GM04503 (cell line): Measurements from ENCODE around the gene PEX5L.
"Not testable (repeated sequence)": the region's sequence is repeated elsewhere in the genome, so short reads cannot be mapped to it uniquely, and the experiment has no call there.

Experiments used
- DNase-seq: peaks from one replicate; pipeline ENCODE4 v3.0.0-alpha.2; 2012; ENCODE audit warnings: low read depth

Gene PEX5L

DNA sequence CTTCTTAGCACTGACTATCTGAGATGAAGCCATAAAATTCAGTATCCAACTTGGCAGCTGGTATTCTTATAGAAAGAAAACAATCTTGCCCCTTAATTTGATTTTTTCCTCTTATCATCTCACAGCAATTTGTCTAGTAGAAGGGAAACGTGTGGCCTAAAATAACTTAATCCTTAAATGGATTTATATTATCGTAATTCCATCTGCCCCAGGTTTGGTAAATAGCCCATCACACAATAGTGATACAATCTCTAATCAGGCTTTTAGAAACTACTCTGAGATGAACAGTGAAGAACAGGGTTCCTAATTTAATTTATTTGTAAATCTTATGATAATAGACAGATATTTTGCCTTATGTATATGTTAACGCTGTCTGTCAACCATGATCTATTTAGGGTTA lies 24.8 kb downstream of the PEX5L start:
- no peak for DNase-seq

DNA sequence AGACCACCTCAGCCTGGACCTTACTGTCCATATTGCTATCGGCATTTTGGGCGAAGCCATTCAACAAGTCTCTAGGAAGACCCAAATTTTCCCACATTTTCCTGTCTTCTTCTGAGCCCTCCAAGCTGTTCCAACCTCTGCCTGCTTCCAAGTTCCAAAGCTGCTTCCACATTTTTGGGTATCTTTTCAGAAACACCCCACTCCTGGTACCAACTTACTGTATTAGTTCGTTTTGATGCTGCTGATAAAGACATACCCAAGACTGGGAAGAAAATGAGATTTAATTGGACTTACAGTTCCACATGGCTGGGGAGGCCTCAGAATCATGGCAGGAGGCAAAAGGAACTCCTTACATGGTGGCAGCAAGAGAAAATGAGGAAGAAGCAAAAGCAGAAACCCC lies 28.4 kb downstream of the PEX5L start:
- not testable (repeated sequence) for DNase-seq

DNA sequence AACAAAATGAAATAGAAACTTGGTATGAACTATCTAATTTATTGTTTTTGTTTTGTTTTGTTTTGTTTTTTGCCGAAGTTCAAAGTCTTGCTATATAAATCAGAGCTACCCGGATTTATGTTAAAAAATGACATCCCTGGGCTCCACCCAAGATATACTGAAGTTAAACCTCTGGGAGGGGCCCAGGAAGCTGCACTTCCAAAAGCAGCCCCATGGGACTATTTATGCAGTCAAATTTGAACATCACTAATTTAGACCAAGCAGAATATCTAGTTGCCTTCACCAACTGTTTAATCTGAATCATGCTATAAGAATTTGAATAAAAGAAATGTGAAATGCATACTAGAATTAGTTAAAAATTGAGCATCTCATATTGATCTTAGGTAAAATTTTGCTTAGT lies 32.2 kb downstream of the PEX5L start:
- DNase-seq, result no peak

DNA sequence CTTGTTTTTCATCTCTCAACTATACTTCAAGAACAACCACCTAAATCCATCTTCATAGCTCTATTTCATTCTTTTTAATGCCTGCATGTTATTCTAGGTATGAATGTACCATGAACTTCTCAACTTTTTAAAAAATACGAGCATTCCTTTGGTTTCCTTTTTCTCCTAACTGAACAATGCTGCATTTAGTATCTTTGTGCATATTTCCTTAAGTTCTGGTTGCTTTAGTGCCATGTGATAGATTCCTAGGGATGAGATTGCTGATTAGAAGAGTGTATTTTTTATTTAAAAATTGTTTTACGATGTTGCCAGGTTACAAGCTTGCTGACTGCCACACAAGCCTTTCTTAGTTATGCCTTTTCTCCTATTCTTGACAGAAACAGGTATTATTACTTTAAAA lies 34.7 kb downstream of the PEX5L start:
- no peak for DNase-seq

DNA sequence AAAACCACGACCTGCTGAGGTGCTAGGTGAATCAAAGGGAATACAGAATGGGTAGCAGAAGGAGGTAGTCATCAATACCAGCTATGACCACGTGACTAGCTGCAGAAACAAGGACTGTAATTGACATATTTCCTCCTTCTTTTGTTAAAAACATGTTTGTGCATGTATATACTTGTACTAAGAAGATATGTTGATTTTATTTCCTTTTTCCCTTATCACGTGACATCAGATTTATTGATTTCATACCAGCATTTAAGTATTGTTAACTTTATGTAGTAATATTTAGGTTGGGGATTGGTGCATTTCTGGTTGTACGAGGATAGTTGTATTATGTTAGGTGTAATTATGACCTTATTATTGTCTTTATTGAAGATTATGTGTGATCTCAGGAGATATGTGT lies 36.2 kb downstream of the PEX5L start:
- no peak for DNase-seq

DNA sequence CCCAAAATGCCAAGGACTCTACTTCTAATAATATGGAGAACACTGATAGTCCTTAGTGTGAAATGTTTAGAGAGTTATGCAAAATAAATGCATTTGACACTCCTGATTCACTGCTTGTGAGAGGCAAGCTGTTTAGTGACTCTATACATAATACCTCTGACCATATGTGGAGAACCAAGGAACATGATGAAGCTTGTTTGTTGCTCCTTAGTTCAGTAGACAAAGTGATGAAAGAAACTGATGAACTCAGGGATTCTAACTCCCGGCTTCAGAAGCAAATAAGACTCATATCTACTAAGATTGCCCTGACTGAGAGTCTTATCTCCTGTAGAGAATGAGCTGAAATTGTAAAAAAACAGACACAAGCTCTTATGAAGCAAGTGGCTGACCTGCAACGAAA lies 41.3 kb downstream of the PEX5L start:
- DNase-seq, result no peak

DNA sequence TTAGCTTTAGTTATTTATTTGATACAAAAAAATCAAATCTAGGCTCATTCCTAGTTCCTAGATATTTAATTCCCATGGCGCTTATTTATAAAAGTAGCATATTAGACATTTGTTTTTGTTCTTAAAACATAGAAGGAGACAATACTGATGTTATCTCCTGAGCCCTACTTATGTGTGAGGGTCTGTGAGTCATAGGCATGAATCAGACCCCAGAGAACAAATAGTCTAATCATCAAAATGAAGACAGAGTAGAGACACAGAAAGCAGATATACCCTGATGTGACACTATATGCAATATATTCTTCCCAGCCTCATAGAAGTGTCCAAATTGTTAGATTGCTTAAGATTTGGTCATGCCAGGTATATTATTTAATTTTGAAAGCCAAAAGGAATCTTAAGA lies 44.9 kb downstream of the PEX5L start:
- no peak for DNase-seq

DNA sequence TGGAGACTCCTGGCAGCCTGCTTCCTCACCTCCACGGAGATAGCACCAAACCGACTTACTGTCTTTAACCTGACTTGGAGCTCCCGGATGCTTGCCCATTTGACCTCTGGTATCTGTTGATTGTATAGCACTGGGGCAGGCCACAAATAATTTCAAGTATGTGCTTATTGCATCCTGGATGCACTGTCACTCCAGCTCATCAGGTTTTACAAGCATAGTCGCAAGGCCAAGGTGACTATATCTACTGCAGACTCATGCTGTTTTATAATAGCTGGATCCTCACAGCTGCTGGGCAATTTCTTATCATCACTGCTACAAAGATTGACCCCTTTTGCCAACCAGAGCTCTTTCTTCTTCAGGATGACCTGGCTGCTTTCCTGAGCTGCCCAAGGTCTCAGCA lies 45.6 kb downstream of the PEX5L start:
- no peak for DNase-seq

DNA sequence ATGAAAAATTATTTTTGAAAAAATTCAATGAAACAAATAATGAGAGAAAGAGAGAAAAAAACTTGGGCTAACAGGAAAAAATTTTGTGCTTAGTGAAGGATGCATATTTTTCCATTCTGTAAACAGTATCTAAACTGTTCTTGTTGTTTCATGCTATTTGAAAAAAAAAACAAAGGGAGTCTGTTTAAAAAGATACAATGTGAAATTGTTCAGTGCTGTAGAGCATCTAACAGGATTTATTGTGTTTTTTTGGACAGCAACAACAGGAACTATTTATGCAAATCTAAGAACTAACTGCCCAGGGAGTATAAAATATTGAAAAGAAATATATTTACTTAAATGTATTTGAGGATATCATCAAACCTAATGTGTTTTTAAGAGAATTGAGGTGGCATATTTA lies 55.1 kb downstream of the PEX5L start:
- DNase-seq, result no peak

DNA sequence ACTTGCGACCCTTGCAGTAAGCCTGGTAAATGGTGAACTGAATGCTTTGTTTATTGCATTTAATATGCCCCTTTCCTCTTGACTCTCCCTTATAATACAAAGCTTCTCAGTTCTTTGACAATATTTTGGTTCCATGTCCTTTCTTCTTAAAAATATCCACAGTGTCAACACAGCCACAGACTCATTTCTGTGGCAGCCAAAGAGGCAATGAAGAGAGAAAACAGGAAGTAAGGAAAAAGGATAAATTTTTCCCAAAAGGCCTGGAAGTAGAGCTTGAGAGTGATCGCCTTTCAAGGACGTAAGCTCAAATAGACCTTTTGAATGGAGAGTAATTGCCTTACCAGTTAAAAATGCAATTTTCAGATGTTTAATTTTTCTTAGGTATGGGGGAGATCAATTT lies 59.4 kb downstream of the PEX5L start:
- no peak for DNase-seq

DNA sequence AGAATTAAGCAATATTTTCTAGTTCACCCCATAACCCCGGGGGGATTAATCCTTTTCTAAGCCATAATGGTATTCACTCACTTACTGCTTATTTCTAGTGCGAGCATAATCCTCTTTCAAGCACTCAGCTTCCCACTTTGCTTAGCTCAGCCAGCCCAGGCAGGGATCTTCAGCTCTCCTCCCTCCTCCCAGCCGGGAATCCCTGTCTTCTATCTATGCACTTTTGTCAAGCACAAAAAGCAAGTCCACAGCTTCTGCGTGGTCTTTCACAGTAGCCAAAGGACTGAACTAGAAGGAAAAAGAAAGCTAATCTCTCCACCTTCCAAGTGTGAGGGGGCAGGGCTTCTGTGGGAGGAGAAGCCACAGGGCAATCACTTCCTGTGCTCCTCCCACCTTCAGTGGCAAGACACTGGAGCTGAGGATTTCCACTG lies 62.8 kb downstream of the PEX5L start:
- no peak for DNase-seq

DNA sequence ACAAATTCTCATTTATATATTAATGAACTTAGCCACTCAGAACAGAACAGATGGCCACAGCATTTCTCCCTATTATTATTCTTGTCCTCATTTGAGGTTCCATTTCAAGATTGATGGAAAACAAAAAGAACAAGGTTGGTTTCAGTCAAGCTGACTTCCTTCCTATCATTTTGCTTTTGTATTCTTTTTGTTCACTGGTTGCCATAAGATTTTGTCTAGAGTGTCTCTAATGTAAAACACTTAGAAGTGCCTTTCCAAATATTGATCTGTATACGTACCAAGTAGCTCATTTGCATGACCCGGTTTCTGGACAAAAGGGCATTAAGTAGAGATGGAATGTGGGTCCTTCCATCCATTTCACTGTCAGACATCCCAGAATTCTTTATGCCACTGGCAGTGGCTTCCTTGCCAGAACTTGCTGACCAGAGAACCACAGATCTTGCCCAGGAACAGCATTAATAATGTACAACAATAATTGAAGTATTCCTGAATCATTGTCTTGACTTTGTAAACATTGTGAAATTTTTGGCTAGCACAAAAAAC lies 63.8 kb downstream of the PEX5L start:
- DNase-seq, result no peak

DNA sequence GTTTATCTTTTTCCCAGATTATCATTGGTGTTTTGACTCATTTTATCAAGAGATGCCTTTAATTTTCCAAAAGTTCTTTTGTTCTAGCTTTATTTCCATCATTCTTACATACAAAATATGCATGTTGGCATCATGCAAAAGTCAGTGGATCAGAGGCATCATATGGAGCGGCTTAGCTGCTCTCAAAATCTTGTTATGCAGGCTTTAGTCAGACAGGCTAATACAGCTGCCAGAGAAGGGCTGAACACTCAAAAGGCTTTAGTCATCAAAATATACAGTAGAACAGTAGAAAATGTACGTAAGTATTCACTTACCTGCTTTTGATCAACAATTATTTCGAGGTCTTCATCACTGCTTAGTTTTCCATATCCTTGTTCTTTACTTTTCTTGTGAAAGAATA lies 65.5 kb downstream of the PEX5L start:
- no peak for DNase-seq

DNA sequence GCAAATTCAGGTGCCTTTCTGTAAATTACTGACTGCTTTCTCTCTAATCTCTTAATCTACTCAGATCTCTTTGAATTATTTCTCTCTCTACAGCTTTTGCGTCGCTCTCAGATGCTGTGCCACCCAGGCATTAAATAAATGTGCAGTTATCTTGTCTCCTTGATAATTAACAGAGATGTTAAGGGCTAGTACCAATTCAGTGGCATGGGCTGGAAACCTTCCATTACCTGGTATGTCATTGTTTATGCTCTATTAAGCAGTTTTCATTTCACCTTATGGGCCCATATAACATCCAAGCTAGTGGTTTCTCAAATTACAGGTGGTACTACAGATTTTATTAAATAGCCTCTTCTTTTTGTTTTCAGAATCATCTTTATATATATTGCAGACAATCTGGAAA lies 66.0 kb downstream of the PEX5L start:
- no peak for DNase-seq

DNA sequence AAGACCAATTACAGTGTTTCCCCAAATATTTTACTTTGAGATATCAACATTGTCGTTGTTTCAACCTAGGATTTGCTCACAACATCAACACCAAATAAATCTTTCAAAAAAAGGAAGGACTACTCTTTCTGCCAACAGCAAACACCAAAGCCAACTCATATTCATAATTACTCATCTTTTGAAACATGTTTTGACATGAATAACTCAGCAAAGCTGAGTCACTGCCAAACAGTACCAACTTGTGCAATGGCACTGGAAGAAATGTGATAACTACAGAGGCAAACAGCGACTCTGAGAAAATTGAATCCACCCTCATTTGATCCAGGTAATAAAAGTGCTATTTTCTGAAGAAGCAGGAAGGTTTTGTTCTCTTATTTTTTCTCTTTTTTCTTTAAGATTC lies 67.2 kb downstream of the PEX5L start:
- no peak for DNase-seq

DNA sequence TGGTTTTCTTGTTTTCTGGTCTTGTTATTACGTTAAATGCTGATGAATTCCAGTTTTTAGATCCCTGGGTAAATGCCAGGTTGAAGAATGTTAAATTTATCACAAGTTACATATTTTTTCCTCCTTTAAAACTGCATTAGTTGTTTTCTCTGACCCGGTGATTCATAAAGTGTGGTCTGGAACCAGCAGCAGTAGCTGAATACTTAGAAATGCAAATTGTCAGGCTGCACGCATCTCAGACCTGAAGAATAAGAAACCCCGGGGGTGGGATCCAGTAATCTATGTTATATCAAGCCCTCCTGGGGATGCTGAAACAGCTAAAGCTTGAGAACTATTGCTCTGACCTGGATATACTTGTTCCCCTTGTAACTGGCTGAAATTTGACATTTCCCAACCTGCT lies 69.1 kb downstream of the PEX5L start:
- no peak for DNase-seq

DNA sequence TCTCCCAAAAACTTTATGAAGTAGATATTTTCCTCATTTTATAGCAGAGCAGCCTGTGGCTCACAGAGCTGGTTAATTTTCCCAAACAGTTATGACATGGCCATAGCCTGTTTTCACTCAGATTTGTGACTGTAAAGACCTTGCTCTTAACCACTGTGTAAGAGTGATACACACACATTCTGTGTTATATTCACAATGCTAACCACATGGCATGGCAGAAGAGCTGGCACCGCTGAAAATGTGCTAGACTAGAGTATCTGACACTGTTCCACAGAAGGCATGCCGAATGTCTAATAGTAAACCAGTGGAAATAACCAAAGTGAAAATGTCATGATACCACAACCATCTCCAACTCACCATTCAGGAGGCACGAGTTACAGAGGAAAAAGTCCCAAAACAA lies 71.8 kb downstream of the PEX5L start:
- no peak for DNase-seq

DNA sequence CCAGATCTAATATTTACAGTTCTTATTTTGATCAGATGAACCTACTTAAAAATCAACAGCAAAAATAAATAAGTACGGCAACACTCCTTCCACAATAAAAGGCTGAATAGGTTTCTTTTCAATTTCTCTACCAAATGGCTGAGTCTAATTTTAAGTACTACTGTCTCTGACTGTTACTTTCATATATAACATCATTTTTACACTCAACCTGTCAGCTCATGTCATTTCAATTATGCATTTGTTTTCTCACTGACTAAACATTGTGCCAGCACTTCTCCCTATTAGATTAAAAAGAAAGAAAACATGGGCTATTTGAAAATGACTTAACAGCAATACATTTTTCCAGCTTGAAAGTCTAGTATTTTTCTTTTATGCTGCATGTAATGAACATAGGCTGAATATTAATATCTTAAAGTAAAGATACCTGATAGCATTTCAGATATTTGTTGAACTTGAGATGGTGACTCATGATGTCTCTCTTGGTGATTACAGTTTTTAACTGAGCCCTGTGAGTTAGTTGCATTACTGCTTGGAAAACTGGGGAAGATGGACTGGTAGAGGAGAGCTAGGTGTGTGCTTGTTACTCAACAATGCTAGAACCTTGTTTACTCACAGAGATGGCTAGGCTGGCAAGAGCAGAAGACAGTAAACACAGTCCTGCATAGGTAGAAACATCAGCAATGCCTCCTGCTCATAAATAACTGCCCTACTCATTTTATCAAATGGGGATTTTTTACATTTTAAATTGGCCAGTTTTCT lies 73.9 kb downstream of the PEX5L start:
- DNase-seq, result no peak

DNA sequence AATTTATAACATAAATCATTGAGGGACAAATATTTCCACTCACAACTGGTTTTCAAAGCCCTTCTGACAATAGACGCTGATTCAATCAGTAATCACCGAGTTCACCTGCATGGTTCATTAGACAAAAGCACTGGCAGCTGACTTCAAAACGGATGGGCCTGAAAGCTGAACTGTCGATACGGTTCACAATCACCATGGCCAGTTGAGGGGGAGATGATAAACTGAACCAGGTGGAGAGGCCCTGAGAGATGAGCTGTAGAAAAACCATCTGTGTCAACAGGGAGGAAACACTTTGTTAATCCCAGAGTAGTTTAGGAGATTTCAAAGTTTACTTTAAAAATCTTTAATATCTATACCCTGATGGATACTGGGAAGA lies 75.0 kb downstream of the PEX5L start:
- no peak for DNase-seq

DNA sequence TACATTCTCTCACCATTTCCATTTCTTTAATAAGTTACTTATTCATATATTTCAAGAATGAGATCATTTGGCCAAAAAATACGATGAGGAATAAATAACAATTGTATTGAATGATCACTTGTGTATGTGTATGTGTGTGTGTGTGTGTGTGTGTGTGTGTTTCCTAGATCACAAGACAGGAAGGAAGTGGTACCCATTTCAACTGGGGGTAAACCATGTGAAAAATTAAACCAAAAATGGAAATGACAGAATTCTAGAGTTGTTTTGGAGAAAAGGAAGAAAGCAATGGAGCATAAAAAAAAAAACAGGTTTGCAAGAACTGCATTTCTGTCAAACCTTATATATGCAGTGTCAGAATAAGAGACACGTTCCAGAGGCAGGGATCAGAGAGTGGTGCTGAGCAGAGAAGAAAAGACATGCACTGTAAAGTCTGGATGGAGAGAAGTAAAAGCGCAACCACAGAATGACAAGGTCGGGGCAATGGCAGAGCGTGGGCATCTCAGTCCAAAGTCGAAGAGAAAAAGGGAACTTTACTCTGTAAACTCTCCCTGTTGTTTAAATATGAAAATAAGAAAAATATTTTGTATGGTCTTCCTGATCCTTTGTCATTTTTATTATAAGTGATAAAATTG lies 75.5 kb downstream of the PEX5L start:
- no peak for DNase-seq

DNA sequence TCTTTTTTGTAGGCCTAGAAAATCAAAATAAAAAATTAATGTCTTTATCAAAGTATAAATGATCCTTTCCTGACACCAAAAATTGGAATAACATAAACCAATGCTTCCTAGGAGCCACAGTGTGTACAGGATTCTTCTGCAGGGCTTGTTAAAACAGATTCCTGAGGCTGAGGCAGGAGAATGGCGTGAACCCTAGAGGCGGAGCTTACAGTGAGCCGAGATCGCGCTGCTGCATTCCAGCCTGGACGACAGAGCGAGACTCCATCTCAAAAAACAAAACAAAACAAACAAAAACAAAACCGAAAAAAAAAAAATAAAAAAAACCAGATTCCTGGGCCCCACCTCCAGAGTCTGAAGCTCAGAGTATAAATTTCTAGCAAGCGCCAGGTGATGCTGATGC lies 78.0 kb downstream of the PEX5L start:
- no peak for DNase-seq

DNA sequence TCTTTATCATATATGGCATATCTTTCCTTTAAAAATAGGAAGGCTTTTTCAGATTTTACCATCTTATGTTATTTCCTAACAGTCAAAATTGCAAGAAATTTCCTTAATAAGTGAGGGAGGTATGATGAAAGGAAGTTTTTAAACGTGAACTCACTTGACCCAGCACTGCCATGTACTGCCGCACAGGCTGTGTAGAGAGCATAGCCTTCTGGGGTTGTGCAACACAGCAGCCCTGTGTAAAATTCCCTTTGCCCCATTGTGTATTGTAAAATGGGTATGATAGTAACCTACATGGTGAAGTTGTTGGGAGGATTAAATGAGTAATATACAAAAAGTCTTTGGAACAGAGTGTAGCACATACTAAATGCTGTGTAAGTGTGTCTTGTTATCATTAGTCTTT lies 78.6 kb downstream of the PEX5L start:
- no peak for DNase-seq

DNA sequence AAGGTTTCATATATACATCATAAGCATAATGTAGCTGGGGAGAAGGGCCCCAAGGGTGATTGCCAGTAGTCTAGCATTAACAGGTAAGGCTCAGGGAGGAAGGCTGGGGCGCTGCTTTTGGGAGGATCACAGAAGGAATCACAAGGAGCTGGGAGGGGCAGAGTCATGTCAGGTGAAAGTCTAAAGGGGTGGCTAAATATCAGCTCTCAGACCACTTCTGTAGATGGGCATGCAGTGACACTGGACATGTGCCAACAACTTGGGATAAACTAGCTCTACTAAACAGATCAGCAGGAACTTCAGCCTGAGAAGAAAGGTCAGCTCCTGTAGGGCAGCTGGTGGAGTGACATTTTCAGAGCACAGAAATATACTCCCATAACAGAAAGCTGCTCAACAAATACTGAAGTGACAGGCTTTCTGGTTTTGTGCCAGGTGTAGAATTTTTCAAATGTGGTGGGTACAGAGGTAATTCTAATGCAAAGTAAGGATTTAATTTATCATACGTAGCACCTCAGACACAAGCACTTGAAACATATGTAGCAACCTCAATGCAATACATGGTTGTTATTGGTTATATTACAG lies 79.4 kb downstream of the PEX5L start:
- no peak for DNase-seq

DNA sequence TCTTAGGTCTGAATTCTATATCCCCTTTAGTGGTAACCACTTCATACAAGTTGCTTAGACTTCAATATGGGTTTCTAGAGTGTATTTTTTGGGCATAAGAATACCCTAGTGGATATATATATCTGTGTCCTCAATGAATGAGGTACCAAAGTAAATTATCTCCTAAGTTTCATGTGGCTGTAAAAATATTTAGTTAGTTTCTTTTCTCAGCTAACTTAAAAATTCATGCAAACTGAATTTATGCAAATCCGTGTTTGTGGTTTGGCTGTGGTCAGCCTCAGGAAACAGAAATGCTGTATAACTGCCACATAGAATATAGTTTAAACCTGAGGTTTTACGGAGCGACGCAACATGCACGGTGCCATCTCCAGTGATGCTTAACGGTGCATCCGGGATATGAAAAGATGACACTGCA lies 80.3 kb downstream of the PEX5L start:
- no peak for DNase-seq
